Kidney (tissue), 14 donors: ENCODE data around the gene PITPNM3. TPM values are rescaled to one million over a fixed set of nuclear protein-coding genes. Genes with fewer than 3 reads are reported as not detected.

Experiments
- DNase-seq, 5 donors: peaks; one replicate each; pipeline ENCODE4 v3.0.0-alpha.2; 2013 to 2020
- FAIRE-seq: peaks from 2 replicates; lab custom pipeline; 2012; peaks lifted over from hg19 to GRCh38; lab: Jason Lieb, UNC
- H3K27ac ChIP-seq, 2 donors: one replicate each; pipeline ENCODE4 v1.7.0; 2013; ENCODE audit warnings: low read depth in 2 of 2, low read length in 2 of 2, inconsistent platforms in 1 of 2
- H3K27me3 ChIP-seq: one replicate; pipeline ENCODE4 v1.7.1; 2013; ENCODE audit warnings: low read length, inconsistent platforms; ENCODE audit not compliant: control insufficient read depth, insufficient read depth
- H3K36me3 ChIP-seq, 3 donors: one replicate each; pipeline versions ENCODE4 v1.7.0 to v1.7.1; 2013; ENCODE audit warnings: low read length in 3 of 3, control low read depth in 1 of 3, inconsistent platforms in 1 of 3; ENCODE audit not compliant: insufficient read depth in 3 of 3, control insufficient read depth in 2 of 3
- H3K4me1 ChIP-seq, 3 donors: one replicate each; pipeline versions ENCODE4 v1.7.0 to v1.7.1; 2013; ENCODE audit warnings: low read length in 3 of 3, inconsistent platforms in 1 of 3, low read depth in 1 of 3; ENCODE audit not compliant: control insufficient read depth in 2 of 3, insufficient read depth in 2 of 3
- H3K4me3 ChIP-seq, 3 donors: one replicate each; pipeline versions ENCODE4 v1.7.0 to v1.8.1; 2013; ENCODE audit warnings: low read length in 3 of 3, control low read depth in 1 of 3, inconsistent platforms in 1 of 3
- H3K9ac ChIP-seq, 3 donors: one replicate each; pipeline versions ENCODE4 v1.7.0 to v1.7.1; 2013; ENCODE audit warnings: low read length in 3 of 3, control low read depth in 1 of 3, inconsistent platforms in 1 of 3
- H3K9me3 ChIP-seq, 3 donors: one replicate each; pipeline versions ENCODE4 v1.7.0 to v1.7.1; 2013; ENCODE audit warnings: low read length in 3 of 3, control low read depth in 1 of 3, inconsistent platforms in 1 of 3; ENCODE audit not compliant: control insufficient read depth in 2 of 3, insufficient read depth in 1 of 3
- CTCF ChIP-seq: IDR thresholded peaks from 3 replicates; pipeline ENCODE4 v1.5.1; 2012; ENCODE audit warnings: mild to moderate bottlenecking, moderate library complexity, borderline replicate concordance; ENCODE audit not compliant: insufficient read depth; ENCODE audit errors: extremely low read depth
- intact Hi-C: fragments of 100-400 bp; cut with DNase I; formaldehyde crosslinking; loops from one replicate; pipeline ENCODE4 v1.11.1; 2022
- polyA plus RNA-seq: library from polyadenylated mRNA; stranded (reverse); fragments of 350-450 nt; fragmentation: Illumina TruSeq; extraction: RNeasy Lipid Tissue Mini Kit (QIAGEN cat#74804); gene quantifications from one replicate; pipeline ENCODE4 v1.2.3, GENCODE V29; 2014; ENCODE audit warnings: low read depth, low replicate concordance; ENCODE audit not compliant: insufficient read depth
- total RNA-seq: library from RNA; stranded (reverse); fragmentation: NEBNext Ultra II Directional; extraction: Animal tissue kit (Norgen Biotek cat#: 25700); gene quantifications from one replicate; pipeline ENCODE4 v1.2.1, GENCODE V29; 2021
- donor health status: control.
- donor health status: control.
- donor health status: control.
- donor health status: control.
- donor health status: control.
- donor health status: DM: yes; HTN: yes; CAD: no.
- donor health status: Normal renal cell carcinoma (clear cell type).

The PITPNM3 gene
- total and polyA plus RNA-seq, 2 donors from 2014 or later = 1.8 to 9.1 TPM

GRCh38 chr17:6561446-6561845 is 5.1 kb upstream of the PITPNM3 start:
- no peak overlapping the region for H3K4me3 ChIP-seq
- H3K9ac ChIP-seq = no peak overlapping the region
- FAIRE-seq (no peak), DNase-seq (no peak)
- peaks cover 0 to 13% (median 4%) of the 10 kb centered on the region in 3 donors for H3K4me1 ChIP-seq
- no peaks in the 10 kb centered on the region for H3K36me3 ChIP-seq
- H3K9me3 ChIP-seq = no peaks in the 10 kb centered on the region
- intact Hi-C loops = loop anchor here (10.0 kb wide), 1 partner anchor 87 kb away; no protein-coding TSS in a partner anchor
- TF ChIP-seq CTCF = no peak
- no peak overlapping the region for H3K27ac ChIP-seq
- no peaks in the 10 kb centered on the region for H3K27me3 ChIP-seq

DNA sequence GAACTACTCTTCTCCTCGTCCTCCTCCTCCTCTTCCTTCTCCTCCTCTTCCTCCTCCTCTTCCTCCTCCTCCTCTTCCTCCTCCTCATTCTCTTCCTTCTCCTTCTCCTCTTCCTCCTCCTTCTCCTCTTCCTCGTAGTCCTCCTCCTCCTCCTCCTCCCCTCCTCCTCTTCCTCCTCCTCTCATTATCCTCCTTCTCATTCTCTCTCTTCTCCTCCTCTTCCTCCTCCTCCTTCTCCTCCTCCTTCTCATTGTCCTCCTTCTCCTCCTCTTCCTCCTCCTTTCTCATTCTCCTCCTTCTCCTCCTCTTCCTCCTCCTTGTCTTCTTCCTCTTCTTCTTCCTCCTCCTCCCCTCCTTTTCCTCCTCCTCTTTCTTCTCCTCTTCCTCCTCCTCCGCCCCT is 4.1 kb upstream of the PITPNM3 start:
- Histone ChIP-seq H3K9ac (no peak overlapping the region), H3K4me3 (no peak overlapping the region), H3K4me1 (peaks cover 0 to 15% (median 4%) of the 10 kb centered on the region in 3 donors), H3K9me3 (no peaks in the 10 kb centered on the region), H3K36me3 (no peaks in the 10 kb centered on the region), H3K27me3 (no peaks in the 10 kb centered on the region), H3K27ac (no peak overlapping the region)
- intact Hi-C loops = loop anchor here (10.0 kb wide), 1 partner anchor 86 kb away; no protein-coding TSS in a partner anchor
- no peak for FAIRE-seq
- DNase-seq = no peak
- no peak for TF ChIP-seq CTCF

DNA sequence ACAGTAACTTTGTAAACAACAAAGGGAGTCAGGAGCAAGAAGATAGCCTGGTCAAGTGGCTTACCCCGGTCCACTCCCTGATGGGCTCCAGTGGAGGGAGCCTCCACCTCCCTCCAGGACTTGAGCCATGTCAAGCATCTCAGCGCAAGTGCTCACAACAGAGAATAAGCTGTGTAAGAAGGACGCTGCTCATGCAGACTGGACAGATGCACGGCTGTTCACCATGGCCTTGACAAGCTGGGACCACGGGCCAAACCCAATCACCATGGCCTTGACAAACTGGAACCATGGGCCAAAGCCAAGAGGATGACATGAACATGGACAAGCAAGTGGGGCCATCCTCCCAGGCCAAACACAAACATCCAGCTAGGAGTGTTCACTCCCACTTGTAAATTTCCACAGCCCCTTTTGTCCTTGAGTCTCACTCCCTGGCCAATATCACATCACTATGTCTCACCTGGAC is 3.4 kb upstream of the PITPNM3 start:
- H3K9ac ChIP-seq = no peak overlapping the region
- peaks cover 0 to 21% (median 4%) of the 10 kb centered on the region in 3 donors for H3K4me1 ChIP-seq
- no peaks in the 10 kb centered on the region for H3K36me3 ChIP-seq
- TF ChIP-seq CTCF = no peak
- DNase-seq (no peak), FAIRE-seq (no peak)
- no peaks in the 10 kb centered on the region for H3K9me3 ChIP-seq
- H3K4me3 ChIP-seq = no peak overlapping the region
- intact Hi-C loops = loop anchor here (10.0 kb wide), 1 partner anchor 85 kb away; no protein-coding TSS in a partner anchor
- H3K27me3 ChIP-seq = no peaks in the 10 kb centered on the region
- no peak overlapping the region for H3K27ac ChIP-seq
